Right ventricle myocardium inferior (tissue), 1 donor: Measurements from ENCODE around the gene FIGNL2. TPM values are rescaled to one million over a fixed set of nuclear protein-coding genes. Genes with fewer than 3 reads are reported as not detected.
A peak's percentile ranks its signal among the peaks of the same experiment; 100 is the strongest.

Experiments used
- ATAC-seq: fragments of 200-7000 bp; cut with Tn5 transposase; one replicate; pipeline ENCODE4 v1.9.1; 2020; ENCODE audit warnings: mild to moderate bottlenecking, moderate library complexity
- DNase-seq: peaks from one replicate; pipeline ENCODE4 v3.0.0; 2021; ENCODE audit errors: missing footprints
- intact Hi-C: fragments of 100-400 bp; cut with DNase I; formaldehyde crosslinking; loops from one replicate; pipeline ENCODE4 v1.11.0; 2022
- total RNA-seq: library from RNA; stranded (reverse); fragmentation: NEBNext Ultra II Directional; extraction: Animal tissue kit (Norgen Biotek cat#: 25700); gene quantifications from one replicate; pipeline ENCODE4 v1.2.1, GENCODE V29; 2021
- donor health status: DM: no; HTN: yes; CAD: no; lungs with severe emphysema.

Gene FIGNL2
- total RNA-seq, 1 donor from 2014 or later: 0.22 TPM

DNA sequence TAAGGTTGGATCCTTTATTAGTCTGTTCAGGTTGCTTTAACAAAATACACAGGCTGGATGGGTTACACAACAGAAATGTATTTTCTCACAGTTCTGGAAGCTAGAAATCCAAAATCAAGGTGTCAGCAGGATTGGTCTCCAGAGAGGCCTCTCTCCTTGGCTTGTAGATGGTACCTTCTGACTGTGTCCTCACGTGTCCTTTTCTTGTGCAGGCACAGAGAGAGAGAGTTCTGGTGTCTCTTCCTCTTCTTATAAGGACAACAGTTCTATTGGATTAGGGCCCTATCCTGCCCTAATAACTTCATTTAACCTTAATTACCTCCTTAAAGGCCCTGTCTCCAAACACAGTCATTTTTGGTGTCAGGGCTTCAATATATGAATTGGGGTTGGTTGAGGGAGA, 34.8 kb upstream of the FIGNL2 start:
- intact Hi-C loops: no loop called here
- DNase-seq (no peak), ATAC-seq (no peak)

GRCh38 chr12:51879102-51879501, 30.6 kb upstream of the FIGNL2 start:
- DNase-seq (no peak), ATAC-seq (no peak)
- intact Hi-C loops: loop anchor here (5.0 kb wide), 1 partner anchor 457 kb away; the partner anchor contains the start of gene SLC4A8

GRCh38 chr12:51874486-51874885, 26.0 kb upstream of the FIGNL2 start:
- ATAC-seq: no peak
- intact Hi-C loops: no loop called here
- no peak for DNase-seq

DNA sequence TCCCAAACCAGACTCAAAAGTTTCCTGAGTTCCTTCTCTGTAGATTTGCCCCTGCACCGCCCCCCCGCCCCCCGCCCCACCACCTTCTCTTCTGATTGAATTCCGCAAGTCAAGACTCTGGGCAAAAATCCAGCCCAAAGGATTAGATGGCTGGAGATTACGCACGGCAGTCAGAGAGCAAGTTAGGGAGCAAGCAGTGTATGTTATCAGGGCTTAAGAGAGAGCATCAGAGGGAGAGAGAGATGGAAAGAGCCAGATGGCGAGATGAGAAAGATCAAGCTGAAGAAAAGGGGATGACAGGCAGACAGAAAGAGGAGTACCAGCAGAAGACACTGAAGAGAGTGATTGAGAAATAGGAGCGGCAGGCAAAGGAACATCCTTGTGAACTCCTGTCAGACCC, 25.5 kb upstream of the FIGNL2 start:
- no peak for ATAC-seq
- no peak for DNase-seq
- intact Hi-C loops: no loop called here

- ATAC-seq: no peak
Measured at GRCh38 chr12:51873251-51873994, 24.9 kb upstream of the FIGNL2 start.

DNA sequence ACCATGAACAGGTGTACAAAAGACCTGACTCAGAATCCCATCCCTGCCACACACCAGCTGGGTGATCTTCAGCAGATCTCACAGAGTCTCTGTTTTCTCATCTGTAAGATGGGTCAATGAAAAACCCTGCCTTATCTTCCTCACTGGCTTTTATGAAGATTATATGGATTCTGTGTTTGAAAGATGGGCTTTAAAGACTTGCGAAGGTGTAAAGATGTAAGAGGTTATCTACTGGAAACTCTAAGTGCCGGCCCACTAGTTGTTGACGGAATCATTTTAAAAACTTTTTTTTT, 24.1 kb upstream of the FIGNL2 start:
- ATAC-seq: no peak
- intact Hi-C loops: no loop called here

More at GRCh38 chr12:51873251-51873994, 24.9 kb upstream of the FIGNL2 start:
- DNase-seq: no peak
- intact Hi-C loops: no loop called here

GRCh38 chr12:51871918-51872688, 23.6 kb upstream of the FIGNL2 start:
- intact Hi-C loops: no loop called here
- no peak for ATAC-seq
- no peak for DNase-seq

More for the DNA sequence above, 24.1 kb upstream of the FIGNL2 start:
- DNase-seq: no peak

DNA sequence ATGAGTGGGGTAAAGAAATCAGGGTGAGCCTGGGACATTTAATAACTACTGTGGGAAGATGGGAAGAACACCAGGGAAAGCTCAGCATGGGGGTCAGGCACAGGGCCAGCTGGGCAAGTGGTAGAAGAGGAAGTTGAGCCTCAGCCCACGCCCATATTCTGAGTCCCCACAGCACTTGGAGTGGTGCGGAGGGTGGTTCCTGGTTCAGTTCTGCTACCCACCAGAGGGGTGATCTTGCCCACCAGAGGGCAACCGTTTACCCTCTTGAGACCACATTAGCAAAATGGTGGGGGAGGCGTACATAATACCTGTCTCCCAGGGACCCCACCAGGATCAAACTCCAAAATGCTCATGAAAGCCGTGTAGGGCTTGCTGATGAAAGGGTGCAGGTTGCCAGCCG, 22.6 kb upstream of the FIGNL2 start:
- ATAC-seq (peak; percentile 50), DNase-seq (peak; percentile 85)
- intact Hi-C loops: no loop called here

- no peak for ATAC-seq
- intact Hi-C loops: no loop called here
- no peak for DNase-seq
Measured at GRCh38 chr12:51870504-51870903, 22.0 kb upstream of the FIGNL2 start.

DNA sequence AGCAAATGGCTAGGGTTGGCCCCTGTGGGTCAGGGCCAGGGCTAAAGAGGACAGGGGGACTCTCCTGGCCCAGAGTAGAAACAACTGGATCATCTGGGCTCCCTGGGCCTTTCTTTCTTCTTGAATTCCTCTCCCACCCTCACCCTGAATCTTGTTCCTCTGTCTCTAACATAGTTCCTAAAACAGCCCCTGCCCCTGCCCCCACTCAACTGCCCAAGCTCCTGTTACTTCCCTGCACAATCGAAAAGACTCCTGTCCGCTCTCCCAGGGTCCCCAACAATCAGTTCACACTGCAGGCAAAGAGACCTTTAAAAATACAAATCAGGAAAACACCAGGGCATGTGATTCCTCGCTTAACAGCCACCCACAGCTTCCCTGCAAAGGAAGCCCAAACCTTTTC, 21.4 kb upstream of the FIGNL2 start:
- intact Hi-C loops: no loop called here
- no peak for ATAC-seq
- DNase-seq: no peak

GRCh38 chr12:51869496-51869865, 21.0 kb upstream of the FIGNL2 start:
- peak; percentile 12 for ATAC-seq
- no peak for DNase-seq
- intact Hi-C loops: no loop called here

DNA sequence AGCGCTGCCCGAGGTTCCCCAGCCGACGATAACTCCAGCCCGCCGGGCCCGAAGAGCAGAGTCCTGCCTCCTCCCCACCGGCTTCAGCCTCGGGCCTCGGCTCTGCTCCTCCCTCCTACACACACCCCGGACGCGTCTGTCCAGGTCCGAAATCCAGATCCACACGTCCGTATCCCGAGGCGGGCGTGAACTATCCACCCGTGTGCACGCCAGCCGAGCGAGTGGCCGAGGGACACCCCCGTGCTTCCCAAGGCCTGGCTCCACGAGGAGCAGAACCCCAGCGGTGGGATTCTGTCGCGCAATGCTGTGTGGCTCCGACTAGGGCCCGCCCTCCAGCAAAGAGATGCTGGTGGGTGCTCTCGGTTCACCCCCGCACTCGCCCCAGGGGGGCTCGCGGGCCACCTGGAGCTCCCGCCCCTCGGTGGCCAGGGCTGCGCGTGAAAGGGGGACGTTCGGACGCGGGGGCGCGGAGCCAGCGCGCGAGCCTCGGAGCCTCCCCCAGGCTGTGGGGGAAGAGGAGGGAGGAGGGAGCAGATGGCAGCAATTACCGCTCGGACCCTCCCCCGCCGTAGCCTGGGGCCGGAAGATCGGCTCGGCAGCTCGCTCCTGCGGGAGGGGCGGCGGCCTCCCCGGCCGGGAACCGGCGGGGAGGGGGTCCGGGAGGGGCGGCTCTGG, 20.4 kb upstream of the FIGNL2 start:
- ATAC-seq (peak; percentile 17), DNase-seq (no peak)
- intact Hi-C loops: no loop called here

- intact Hi-C loops: no loop called here
- ATAC-seq: no peak
- DNase-seq: no peak
Measured at GRCh38 chr12:51867796-51868428, 19.4 kb upstream of the FIGNL2 start.

DNA sequence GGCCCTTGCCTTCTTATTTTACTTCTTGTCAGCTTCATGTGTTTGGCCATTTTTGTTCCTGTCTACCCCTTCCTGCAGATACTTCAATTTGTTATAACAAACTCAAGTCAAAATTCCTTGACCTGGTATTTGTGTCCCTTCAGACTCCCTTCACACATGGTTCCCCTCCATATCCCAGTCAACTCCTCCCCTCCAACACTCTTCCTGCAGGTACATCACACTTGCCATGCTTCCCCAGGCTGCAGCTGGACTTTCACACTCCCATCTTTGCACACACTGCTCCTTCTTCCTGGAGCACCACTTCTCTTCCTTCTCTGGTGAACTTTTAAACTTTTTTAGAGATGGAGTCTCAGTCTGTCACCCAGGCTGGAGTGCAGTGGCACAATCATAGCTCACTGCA, 18.9 kb upstream of the FIGNL2 start:
- no peak for DNase-seq
- intact Hi-C loops: no loop called here
- no peak for ATAC-seq

GRCh38 chr12:51866762-51867161, 18.2 kb upstream of the FIGNL2 start:
- ATAC-seq: no peak
- intact Hi-C loops: no loop called here
- DNase-seq: no peak

DNA sequence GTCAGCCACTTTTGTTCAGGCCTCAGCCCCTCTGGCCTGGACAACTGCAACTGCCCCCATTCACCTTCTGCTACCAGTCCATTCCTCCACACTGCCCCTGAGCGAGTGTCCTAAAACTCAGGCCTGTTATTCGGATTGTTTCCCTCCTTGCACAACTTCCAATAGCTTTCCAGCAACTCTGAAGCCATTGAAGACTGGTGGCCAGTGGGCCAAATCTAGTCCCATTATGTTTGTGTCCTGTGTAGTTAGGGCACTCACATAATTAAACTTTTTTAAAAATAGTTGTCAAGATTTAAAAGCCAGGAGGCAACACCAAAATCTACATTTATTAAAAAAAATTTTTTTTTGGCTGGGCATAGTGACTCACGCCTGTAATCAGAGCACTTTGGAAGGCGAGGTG, 17.8 kb upstream of the FIGNL2 start:
- intact Hi-C loops: no loop called here
- ATAC-seq (no peak), DNase-seq (no peak)

DNA sequence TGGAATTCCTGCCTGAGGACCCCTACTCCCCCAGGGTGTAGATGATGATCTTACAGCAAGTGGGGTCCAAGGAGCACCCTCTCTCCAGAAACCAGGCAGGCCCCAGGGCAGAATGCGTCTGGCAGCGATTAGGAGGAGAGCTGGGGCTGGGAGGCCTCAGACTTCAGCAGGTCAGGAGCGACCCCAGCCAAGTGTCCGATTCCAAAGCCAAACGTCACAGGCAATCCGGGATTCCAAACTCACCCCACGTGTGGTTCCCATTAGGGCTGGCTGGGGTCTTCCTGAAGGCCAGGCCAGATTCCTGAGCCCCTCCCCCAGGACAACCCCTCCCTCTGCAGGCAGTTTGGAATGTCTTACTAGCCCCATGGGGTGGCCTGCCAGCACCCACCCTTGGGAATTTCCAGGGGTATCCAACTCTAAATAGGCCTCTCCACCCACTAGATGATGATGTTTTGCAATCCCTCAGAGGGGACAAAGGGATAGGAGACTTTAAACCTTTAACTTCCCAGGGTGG, 17.3 kb upstream of the FIGNL2 start:
- ATAC-seq: no peak
- intact Hi-C loops: no loop called here
- no peak for DNase-seq

- no peak for ATAC-seq
Measured at GRCh38 chr12:51864833-51865670, 16.5 kb upstream of the FIGNL2 start.

More at GRCh38 chr12:51864833-51865670, 16.5 kb upstream of the FIGNL2 start:
- DNase-seq: no peak
- intact Hi-C loops: no loop called here
